B cell (primary cell): ENCODE measurements around the gene KRT71. TPM values are rescaled to one million over a fixed set of nuclear protein-coding genes. Genes with fewer than 3 reads are reported as not detected.

ENCODE experiments used
- ATAC-seq: fragments of 200-7000 bp; cut with Tn5 transposase; one replicate; pipeline ENCODE4 v1.10.0; 2021; ENCODE audit warnings: low read depth, mild to moderate bottlenecking, moderate number of reproducible peaks, moderate library complexity
- CTCF ChIA-PET: fragments of 350-600 bp; sonication (Branson Sonifier 250); formaldehyde crosslinking; loops from one replicate; lab custom pipeline; 2021; ENCODE audit warnings: antibody characterized with exemption, inconsistent platforms; lab: Charles Lee
- POLR2A ChIA-PET: fragments of 350-600 bp; sonication (Branson Sonifier 250); formaldehyde crosslinking; loops from one replicate; lab custom pipeline; 2021; ENCODE audit warnings: antibody characterized with exemption; lab: Charles Lee
- DNase-seq: peaks from one replicate; pipeline ENCODE4 v3.0.0; 2013
- H2AFZ ChIP-seq: 2 replicates; pipeline ENCODE4 v1.6.1; 2012; ENCODE audit warnings: mild to moderate bottlenecking, low read depth, low read length; ENCODE audit not compliant: insufficient read depth, poor library complexity, severe bottlenecking
- H3K27ac ChIP-seq, 2 donors: 1 replicate in 1 of 2; 2 replicates in 1 of 2; pipeline ENCODE4 v1.5.1; 2012 to 2013; ENCODE audit warnings: low read length in 2 of 2, mild to moderate bottlenecking in 2 of 2, moderate library complexity in 1 of 2
- H3K27me3 ChIP-seq, 4 experiments: fragments of 200-600 bp in 1 of 4; sonication (generic) in 1 of 4; replicated peaks in 1 of 4; 1 replicate in 2 of 4; 2 replicates in 2 of 4; pipeline versions ENCODE4 v1.6.1 to v1.7.0; 2013 to 2016; ENCODE audit warnings: low read length in 3 of 4, mild to moderate bottlenecking in 2 of 4, mixed read lengths in 1 of 4, moderate library complexity in 1 of 4; ENCODE audit not compliant: insufficient read depth in 4 of 4, control insufficient read depth in 3 of 4; ENCODE audit errors: control extremely low read depth in 1 of 4
- H3K36me3 ChIP-seq, 2 experiments: replicated peaks in 1 of 2; 1 replicate in 1 of 2; 2 replicates in 1 of 2; pipeline versions ENCODE4 v1.6.1 to v1.7.1; 2013; ENCODE audit warnings: low read length in 1 of 2; ENCODE audit not compliant: insufficient read depth in 2 of 2, control insufficient read depth in 1 of 2; ENCODE audit errors: control extremely low read depth in 1 of 2, extremely low read depth in 1 of 2
- H3K4me1 ChIP-seq, 2 donors: fragments of 200-600 bp in 1 of 2; sonication (generic) in 1 of 2; 1 replicate in 1 of 2; 2 replicates in 1 of 2; pipeline versions ENCODE4 v1.5.1 to v1.6.1; 2013 to 2017; ENCODE audit warnings: low read length in 2 of 2; ENCODE audit not compliant: control insufficient read depth in 2 of 2, insufficient read depth in 2 of 2
- H3K4me2 ChIP-seq: replicated peaks from 2 replicates; pipeline ENCODE3; 2012; ENCODE audit warnings: mild to moderate bottlenecking, low read depth, low read length; ENCODE audit not compliant: poor library complexity, severe bottlenecking
- H3K4me3 ChIP-seq, 5 experiments: fragments of 200-600 bp in 1 of 5; sonication (generic) in 1 of 5; 1 replicate in 3 of 5; 2 replicates in 2 of 5; pipeline versions ENCODE4 v1.5.1 to v1.7.0; 2011 to 2016; ENCODE audit warnings: low read length in 4 of 5, mild to moderate bottlenecking in 4 of 5, low read depth in 2 of 5, control low read depth in 1 of 5, moderate library complexity in 1 of 5; ENCODE audit not compliant: insufficient read depth in 1 of 5; ENCODE audit errors: control extremely low read depth in 1 of 5, extremely low read depth in 1 of 5
- H3K79me2 ChIP-seq: fragments of 200-600 bp; sonication (generic); one replicate; pipeline ENCODE4 v1.6.0; 2016; ENCODE audit warnings: low read length; ENCODE audit not compliant: control insufficient read depth, insufficient read depth
- H3K9ac ChIP-seq: fragments of 200-600 bp; sonication (generic); 2 replicates; pipeline ENCODE4 v1.6.1; 2017; ENCODE audit warnings: mild to moderate bottlenecking, low read length, moderate library complexity
- H3K9me3 ChIP-seq, 3 donors: one replicate each; pipeline versions ENCODE4 v1.6.1 to v1.7.1; 2013; ENCODE audit warnings: low read length in 2 of 3; ENCODE audit not compliant: control insufficient read depth in 2 of 3, insufficient read depth in 1 of 3; ENCODE audit errors: control extremely low read depth in 1 of 3
- H4K20me1 ChIP-seq: 2 replicates; pipeline ENCODE4 v1.6.0; 2012; ENCODE audit warnings: mild to moderate bottlenecking, low read length; ENCODE audit not compliant: insufficient read depth, control insufficient read depth, poor library complexity, severe bottlenecking
- H3K27ac Mint-ChIP-seq: one replicate; pipeline ENCODE4 v1.8.0; 2021; ENCODE audit warnings: mixed read lengths
- H3K27me3 Mint-ChIP-seq: one replicate; pipeline ENCODE4 v1.8.0; 2021; ENCODE audit warnings: mixed read lengths
- H3K4me1 Mint-ChIP-seq: one replicate; pipeline ENCODE4 v1.8.0; 2021; ENCODE audit warnings: mixed read lengths
- H3K4me3 Mint-ChIP-seq: one replicate; pipeline ENCODE4 v1.8.0; 2021; ENCODE audit warnings: mixed read lengths
- H3K9me3 Mint-ChIP-seq: one replicate; pipeline ENCODE4 v1.8.0; 2022; ENCODE audit warnings: mixed read lengths; ENCODE audit not compliant: insufficient read depth
- EZH2 ChIP-seq: IDR thresholded peaks from 2 replicates; pipeline ENCODE4 v1.6.1; 2012; ENCODE audit warnings: borderline replicate concordance, low read depth, mild to moderate bottlenecking, moderate library complexity, low read length; ENCODE audit not compliant: insufficient read depth, poor library complexity, severe bottlenecking
- WGBS: methylation state at CpG from one replicate; pipeline ENCODE4 v1.1.5; 2013; ENCODE audit warnings: missing lambda C conversion rate; ENCODE audit not compliant: insufficient coverage; 5-methylcytosine and 5-hydroxymethylcytosine counted together
- intact Hi-C: fragments of 100-400 bp; cut with micrococcal nuclease; formaldehyde crosslinking; loops from one replicate; pipeline ENCODE4 v1.10.0; 2022
- polyA plus RNA-seq: library from polyadenylated mRNA; depleted of rRNA; stranded (reverse); fragments of >200 nt; gene quantifications from 2 replicates; pipeline ENCODE4 v1.2.3, GENCODE V29; 2012
- total RNA-seq, 2 donors: library from RNA; stranded (reverse); fragments of 120-200 nt in 1 of 2; gene quantifications; 1 replicate in 1 of 2; 2 replicates in 1 of 2; pipeline versions ENCODE4 v1.2.3 to v1.2.4, GENCODE V29; 2013 to 2022
- TF ChIP-seq, protein P1 (sequence below): fragments of 200-600 bp; IDR thresholded peaks from one replicate; pipeline ENCODE4 v1.8.0; 2022; ENCODE audit warnings: antibody characterized with exemption, mild to moderate bottlenecking

The KRT71 gene
- total and polyA plus RNA-seq, 2 donors (not counting 1 experiment from before 2014, with no cell fraction given): not detected

DNA sequence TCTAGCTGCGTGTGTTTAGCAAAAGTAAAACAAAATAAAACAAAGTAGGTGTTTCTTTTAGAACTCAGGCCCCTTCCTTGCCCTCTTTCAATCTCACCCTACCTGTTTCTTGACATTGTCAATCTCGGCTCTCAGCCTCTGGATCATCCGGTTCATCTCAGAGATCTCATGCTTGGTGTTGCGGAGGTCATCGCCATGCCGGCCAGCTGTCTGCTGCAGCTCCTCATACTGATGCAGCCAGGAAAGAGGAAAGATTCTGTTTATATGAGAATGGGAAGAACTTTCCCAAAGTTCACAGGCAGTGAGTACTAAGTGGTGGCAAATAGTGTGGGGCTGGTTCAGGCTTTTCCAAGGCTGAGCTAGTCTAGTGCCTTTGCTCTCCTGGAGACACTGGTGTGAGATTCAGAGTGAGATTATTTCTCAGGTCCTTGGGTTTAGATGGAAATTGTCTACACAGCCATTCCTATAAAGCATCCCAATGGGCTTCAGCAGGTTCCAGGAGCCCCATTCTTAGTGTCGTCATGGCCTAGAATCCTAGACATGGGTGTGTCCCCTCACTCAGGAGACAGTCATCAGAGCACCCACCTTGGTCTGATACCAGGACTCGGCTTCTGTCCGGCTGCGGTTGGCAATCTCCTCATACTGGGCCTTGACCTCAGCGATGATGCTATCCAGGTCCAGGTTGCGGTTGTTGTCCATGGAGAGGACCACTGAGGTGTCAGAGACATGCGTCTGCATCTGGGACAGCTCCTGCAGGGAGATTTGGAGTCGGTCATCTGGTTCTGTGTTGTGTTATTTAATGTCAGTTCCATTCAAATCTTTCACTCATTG is 35.7 kb downstream of the KRT71 start:
- Histone ChIP-seq H3K27ac (no peak overlapping the region), H3K9ac (no peak overlapping the region), H2AFZ (no peak overlapping the region), H3K9me3 (peaks cover 0 to 5% (median 0%) of the 10 kb centered on the region in 3 donors), H3K4me3 (no peak overlapping the region), H3K27me3 (no peaks in the 10 kb centered on the region), H3K79me2 (no peaks in the 10 kb centered on the region), H3K4me2 (no peak overlapping the region), H3K4me1 (no peaks in the 10 kb centered on the region), H3K36me3 (no peaks in the 10 kb centered on the region), H4K20me1 (no peaks in the 10 kb centered on the region)
- Mint-ChIP-seq H3K9me3 (no peaks in the 10 kb centered on the region), H3K4me1 (no peaks in the 10 kb centered on the region), H3K4me3 (no peak overlapping the region), H3K27ac (no peak overlapping the region), H3K27me3 (peaks cover 18% of the 10 kb centered on the region)
- POLR2A ChIA-PET: no interaction called here
- DNase-seq: no peak
- WGBS: 91% methylated on average over 11 of the region's 14 CpGs
- intact Hi-C loops: no loop called here
- no peak for TF ChIP-seq EZH2
- TF ChIP-seq, protein P1, sequence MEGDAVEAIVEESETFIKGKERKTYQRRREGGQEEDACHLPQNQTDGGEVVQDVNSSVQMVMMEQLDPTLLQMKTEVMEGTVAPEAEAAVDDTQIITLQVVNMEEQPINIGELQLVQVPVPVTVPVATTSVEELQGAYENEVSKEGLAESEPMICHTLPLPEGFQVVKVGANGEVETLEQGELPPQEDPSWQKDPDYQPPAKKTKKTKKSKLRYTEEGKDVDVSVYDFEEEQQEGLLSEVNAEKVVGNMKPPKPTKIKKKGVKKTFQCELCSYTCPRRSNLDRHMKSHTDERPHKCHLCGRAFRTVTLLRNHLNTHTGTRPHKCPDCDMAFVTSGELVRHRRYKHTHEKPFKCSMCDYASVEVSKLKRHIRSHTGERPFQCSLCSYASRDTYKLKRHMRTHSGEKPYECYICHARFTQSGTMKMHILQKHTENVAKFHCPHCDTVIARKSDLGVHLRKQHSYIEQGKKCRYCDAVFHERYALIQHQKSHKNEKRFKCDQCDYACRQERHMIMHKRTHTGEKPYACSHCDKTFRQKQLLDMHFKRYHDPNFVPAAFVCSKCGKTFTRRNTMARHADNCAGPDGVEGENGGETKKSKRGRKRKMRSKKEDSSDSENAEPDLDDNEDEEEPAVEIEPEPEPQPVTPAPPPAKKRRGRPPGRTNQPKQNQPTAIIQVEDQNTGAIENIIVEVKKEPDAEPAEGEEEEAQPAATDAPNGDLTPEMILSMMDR: no peak
- CTCF ChIA-PET: no interaction called here
- no peak for ATAC-seq
